Ovary (tissue), 3 donors: ENCODE measurements around the gene VWA1.

ENCODE experiments used
- EP300 ChIP-seq: sonication (generic); formaldehyde crosslinking; IDR thresholded peaks from one replicate; pipeline ENCODE4 v1.6.1; 2017; ENCODE audit warnings: antibody characterized with exemption
- POLR2A ChIP-seq: fragments of 450-650 bp; IDR thresholded peaks from one replicate; pipeline ENCODE4 v1.6.1; 2017; ENCODE audit warnings: antibody characterized with exemption, mild to moderate bottlenecking, moderate library complexity
- TF ChIP-seq, protein P1 (sequence below), 3 donors: fragments of 450-650 bp in 2 of 3; fragments of 200-600 bp in 1 of 3; IDR thresholded peaks; one replicate each; pipeline versions ENCODE4 v1.5.1 to v1.8.0; 2016 to 2022; ENCODE audit warnings: antibody characterized with exemption in 3 of 3, mild to moderate bottlenecking in 1 of 3
- donor health status: DM: no; HTN: no; CAD: no.

DNA sequence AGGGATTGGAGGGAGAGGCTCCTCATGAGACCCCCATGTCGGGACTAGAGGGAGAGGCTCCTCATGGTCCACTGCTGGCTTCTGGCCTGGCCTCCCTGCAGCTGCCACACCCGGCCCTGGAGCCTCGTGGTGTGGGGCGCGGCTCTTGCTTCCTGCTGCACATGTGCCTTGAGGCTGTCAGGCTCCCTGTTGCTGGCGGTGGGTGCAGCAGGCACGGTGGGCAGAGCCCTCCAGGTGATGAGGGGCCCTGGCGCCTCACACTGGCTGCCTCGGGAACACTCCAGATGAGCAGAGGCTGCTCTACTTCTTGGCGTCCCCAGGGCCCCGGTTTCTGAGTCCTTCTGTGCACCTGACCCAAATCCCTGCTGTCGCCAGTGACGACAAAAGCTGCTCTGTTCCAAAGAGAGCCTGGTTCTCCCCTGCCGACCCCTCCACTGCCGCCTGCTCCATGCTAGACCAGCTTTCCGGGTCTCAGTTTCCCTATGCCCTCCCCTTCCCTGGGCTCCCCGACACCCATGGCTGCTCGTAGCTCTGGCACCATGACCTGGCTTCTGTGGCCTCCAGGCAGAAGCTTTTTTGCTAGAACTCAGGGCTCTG is 26.3 kb downstream of the VWA1 start:
- TF ChIP-seq, protein P1, sequence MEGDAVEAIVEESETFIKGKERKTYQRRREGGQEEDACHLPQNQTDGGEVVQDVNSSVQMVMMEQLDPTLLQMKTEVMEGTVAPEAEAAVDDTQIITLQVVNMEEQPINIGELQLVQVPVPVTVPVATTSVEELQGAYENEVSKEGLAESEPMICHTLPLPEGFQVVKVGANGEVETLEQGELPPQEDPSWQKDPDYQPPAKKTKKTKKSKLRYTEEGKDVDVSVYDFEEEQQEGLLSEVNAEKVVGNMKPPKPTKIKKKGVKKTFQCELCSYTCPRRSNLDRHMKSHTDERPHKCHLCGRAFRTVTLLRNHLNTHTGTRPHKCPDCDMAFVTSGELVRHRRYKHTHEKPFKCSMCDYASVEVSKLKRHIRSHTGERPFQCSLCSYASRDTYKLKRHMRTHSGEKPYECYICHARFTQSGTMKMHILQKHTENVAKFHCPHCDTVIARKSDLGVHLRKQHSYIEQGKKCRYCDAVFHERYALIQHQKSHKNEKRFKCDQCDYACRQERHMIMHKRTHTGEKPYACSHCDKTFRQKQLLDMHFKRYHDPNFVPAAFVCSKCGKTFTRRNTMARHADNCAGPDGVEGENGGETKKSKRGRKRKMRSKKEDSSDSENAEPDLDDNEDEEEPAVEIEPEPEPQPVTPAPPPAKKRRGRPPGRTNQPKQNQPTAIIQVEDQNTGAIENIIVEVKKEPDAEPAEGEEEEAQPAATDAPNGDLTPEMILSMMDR (IDR thresholded peaks at IDR 0.05), result no peak
- TF ChIP-seq POLR2A (no peak), EP300 (no peak)
